Measurements from ENCODE around the gene CCDC81.
"Not testable (repeated sequence)": the region's sequence is repeated elsewhere in the genome, so short reads cannot be mapped to it uniquely, and the experiment has no call there.

CCDC81 gene

DNA sequence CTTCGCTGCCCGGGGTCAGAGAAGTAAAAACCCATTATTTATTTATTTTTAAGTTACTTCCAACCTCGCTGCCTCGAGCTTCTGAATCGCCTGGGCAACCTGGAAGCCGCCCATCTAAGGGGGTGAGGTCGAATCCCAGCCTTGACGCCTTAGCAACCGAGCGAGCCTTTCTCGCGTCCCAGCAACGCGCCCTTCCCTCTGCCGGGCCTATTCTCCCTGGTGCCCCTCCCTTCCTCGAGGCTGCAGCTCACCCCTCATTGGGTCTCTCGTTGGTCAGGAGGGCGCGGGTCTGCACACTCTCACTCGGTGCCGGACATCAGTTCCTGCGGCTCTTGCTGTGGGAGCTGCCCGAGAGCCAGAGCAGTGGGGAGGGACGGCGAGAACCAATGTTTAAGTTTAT, at the start of gene CCDC81:
TSS of gene CCDC81 (plus strand) at position 302 of the 400 bp plus-strand sequence. CDS start 277 bp downstream, outside the sequence.
- no peak for DNase-seq

DNA sequence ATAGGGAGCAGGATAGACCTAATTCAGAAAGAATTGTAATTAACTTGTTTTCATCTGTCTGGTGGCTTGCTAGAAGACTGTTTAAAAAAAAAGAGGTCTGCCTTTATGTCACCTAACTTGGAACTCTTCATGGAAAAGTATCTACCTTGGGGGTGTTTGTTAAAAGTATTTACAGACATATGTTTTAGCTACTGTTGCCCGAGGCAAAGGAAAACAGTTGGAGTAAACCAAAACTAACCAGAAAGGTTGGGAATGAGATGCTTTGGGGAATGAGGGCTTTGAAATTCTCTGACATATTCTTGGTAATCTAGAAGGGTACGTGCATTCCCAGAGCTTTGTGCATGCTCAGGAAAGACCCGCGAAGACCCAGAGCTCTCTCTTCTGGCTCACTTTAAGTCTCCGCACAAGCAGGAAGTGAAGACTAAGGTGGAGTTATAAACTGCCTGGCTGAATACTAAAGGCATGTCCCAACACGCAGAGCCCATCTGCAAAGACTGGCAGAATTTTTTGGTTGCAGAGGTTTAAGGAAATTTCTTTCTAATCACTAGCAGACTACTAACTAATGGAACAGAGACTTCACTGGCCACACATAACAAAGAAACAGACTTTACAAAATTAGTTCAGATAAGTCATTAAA, 39.4 kb upstream of the CCDC81 start:
- DNase-seq: no peak

DNA sequence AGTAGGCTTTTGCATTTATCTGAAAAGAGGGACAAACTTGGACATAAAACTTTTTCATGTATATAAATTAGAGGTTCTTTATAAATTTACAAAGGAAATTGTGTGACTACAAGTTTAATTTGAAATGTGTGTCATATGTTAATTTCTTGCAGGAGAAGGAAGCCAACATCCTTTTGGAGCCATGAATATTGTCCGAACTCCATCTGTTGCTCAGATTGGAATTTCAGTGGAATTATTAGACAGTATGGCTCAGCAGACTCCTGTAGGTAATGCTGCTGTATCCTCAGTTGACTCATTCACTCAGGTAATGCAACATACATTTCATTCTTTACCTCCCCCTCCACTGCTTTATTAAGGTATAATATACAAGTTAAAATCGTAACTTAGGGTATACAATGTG, 37.5 kb upstream of the CCDC81 start:
- no peak for DNase-seq

DNA sequence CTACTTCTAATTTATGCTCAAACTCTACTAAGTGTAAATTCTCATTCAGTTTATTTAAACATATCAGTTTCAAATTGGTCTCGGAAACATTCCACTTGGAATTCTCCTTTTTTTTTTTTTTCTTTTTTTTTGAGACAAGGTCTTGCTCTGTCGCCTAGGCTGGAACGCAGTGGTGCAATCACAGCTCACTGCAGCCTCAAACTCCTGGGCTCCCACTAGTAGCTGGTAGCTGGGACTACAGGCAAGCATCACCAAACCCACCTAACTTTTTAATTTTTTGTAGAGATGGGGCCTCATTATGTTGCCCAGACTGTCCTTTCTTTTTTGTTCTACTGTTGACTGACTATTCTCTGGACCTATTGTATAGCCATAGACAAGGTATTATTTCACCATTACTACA, 33.3 kb upstream of the CCDC81 start:
- no peak for DNase-seq

DNA sequence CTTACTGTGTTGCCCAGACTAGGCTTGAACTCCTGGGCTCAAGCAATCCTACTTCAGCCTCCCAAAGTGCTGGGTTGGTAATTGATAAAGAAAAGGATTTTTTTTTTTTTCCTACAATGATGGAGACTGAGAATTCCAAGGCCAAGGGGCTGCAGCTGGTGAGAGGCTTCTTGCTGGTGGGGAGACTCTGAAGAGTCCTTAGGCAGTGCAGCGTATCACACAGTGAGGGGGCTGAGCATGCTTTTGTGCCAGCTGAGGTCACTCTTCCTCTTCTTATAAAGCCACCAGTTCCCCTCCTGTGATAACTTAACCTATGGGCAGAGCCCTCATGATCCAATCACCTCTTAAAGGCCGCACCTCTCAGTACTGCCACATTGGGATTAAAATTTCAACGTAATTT, 28.2 kb upstream of the CCDC81 start:
- DNase-seq: no peak

DNA sequence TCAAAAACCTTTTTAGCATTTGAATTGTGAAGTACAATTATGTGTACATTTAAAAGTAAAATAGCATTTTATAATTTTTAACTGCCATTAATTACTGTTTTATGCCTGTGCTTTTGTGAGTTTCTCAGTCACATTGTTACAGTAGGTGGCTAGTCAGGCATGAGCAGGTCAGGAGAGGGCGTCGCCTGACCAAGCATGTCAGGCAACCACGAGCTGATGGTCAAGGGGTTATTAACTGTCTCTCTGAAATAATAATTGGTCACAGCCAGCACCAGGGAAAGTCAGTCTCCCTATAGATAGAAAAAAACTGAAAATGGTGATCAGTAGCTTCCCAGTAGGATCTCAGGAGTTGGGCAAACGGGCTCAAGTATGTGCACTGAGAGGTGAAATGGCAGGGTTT, 19.4 kb upstream of the CCDC81 start:
- no peak for DNase-seq

DNA sequence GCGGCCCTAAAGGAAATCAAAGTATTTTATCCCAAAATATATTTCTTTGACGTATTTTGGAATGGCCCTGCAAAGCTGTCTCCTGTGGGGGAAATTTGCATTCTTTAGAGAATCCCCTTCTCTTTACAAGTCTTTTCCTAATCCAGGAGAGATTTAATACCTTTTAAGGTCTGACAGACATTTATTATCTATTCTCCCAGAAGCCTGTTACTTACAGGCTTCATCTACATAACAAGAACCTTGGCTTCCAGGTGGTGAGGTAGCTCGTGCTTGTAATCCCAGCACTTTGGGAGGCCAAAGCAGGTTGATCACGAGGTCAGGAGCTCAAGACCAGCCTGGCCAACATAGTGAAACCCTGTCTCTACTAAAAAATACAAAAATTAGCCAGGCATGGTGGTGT, 17.3 kb upstream of the CCDC81 start:
- not testable (repeated sequence) for DNase-seq

DNA sequence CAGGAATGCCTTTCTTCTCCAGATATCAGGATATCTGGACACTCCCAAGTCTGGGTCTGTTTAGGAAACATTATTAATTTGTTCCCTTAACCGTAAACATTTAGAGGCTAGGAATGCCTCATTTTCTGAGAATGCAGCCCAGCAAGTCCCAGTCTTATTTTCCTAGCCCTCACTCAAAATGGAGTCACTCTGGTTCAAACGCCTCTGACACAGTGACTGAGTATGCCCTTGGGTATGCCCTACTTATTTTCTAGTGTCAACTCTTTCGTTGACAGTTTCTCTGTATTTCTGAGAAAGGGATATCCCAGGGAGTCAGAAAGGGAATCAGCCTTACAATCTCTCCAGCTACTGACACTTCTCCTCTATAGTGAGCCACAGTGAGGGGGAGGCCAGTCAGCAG, 16.0 kb upstream of the CCDC81 start:
- DNase-seq: no peak

DNA sequence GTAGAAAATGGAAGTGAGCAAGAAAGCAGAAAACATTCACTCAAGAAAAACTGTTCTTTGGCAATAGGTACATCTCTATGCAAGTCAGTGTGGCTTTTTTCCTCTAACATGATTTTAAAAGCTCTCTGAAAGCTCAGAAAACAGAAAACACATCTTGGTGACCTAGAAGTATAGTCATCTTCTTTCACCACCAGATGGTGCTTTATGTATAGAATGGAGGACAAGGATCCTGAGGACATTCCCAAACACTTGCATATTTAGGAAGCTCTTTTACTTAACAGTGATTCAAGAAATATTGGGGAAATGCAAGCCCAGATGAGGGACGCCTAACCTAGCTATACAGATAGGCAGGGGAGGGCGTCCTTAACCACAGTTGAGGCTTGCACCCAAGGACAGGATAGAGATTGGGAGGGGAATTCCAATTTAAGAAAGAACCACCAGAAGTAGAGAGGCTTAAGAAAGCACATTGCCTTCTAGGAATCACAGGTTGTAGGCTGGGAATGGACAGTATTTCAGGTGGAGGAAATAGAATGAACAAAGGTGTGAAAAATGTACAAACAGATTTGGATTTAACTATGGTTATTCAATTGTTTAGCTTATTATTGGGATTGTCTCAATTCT, 13.8 kb upstream of the CCDC81 start:
- DNase-seq: no peak

DNA sequence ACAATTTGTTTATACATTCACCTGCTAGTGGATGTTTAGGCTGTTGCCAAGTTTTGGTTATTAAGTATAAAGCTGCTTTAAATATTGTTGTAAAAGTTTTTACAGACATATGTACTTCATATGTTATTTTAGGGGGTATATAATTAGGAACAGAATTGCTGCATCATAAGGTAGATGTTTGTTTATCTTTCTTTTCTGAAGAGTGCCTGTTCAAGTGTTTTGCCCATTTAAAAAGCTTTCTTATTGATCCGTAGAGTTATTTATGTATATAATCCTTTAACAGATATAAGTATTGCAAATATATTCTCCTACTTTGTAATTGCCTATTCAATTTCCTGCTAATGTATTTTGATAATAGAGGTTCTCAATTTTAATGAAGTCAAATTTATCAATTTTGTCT, 11.3 kb upstream of the CCDC81 start:
- no peak for DNase-seq

DNA sequence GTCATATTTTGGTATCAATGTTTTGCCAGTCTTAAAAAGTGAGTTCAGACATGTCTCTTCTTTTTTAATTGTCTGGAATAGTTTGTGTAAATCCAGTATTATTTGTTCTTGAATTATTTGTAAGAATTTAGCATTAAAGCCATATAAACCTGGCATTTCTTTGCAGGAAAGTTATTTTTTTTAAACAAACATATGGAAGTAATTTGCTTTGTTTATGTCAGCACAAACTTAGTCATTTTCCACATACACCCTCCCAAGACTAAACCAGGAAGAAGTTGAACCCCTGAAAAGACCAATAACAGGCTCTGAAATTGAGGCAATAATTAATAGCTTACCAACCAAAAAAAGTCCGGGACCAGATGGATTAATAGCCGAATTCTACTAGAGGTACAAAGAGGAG, 9.1 kb upstream of the CCDC81 start:
- DNase-seq: no peak

DNA sequence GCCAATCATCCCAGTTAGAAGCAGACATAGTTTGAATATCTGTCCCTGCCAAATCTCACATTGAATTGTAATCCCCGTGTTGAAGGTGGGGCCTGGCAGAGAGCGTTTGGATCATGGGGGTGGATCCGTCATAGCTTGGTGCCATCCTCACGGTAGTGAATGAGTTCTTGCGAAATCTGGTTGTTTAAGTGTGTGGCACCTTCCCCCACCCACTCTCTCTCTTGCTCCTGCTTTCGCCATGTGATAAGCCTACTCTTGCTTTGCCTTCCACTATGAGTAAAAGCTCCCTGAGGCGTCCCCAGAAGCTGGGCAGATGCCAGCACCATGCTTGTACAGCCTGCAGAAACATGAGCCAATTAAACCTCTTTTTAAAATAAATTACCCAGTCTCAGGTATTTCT, 5.0 kb upstream of the CCDC81 start:
- DNase-seq: no peak

DNA sequence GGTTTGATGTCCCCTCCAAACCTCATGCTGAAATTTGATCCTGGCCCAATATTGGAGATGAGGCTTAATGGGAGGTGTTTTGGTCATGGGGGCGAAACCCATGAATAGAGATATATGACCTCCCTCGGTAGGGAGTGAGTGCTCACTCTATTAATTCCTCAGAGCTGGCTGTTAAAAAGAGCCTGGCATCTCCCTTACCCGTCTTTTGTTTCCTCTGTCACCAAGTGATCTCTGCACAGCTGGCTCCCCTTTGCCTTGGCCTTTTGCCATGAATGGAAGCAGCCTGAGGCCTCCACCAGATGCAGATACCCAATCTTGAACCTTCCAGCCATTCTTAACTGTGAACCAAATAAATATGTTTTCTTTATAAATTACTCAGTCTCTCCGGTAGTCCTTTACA, 4.5 kb upstream of the CCDC81 start:
- no peak for DNase-seq

DNA sequence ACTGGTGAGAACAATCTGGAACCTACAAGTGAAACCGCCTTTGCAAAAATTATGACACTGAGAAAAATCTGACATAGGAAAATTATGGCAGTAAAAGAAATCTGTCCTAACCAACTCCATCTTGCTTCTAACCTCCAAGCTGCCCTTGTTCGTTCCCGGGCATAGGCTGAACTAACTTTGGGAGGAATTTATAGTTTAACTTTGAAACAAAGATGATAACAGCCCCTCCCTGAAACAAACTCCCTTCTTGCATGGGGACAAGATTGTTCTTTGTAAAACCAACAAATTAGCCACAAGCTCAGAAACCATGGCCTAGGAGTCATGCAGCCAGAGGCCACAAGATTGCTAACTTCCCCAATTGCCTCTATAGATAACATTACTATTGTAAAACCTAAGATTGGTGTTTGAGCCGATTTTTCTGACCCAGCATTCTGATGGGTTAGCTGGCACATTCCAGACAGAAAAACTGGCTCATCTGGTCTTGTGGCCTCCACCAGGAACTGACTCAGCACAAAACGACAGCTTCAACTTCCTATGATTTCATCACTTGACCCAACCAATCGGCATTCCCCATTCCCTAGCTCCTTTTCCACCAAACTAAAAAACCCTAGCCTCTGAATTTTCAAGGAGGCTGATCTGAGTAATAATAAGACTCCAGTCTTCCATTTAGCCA, 3.6 kb upstream of the CCDC81 start:
- no peak for DNase-seq

DNA sequence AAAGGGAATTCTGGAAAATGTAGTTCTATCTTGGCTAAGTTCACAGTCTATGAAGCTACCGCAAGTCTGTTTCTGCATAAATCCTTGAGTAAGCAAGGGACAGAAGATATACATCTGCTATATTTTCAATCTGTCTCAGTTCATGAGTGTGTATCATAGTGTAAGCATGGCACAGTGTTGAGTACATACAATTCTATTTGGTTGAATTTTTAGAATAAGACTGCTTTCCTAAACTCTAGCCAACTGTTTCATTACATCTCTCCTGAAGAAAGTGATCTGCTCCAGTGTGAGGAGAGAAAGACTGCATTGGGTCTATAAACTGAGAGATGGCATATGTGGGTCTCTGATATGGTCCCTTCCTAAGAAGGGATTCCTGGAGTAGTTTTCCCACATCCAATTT, 2.6 kb upstream of the CCDC81 start:
- no peak for DNase-seq

DNA sequence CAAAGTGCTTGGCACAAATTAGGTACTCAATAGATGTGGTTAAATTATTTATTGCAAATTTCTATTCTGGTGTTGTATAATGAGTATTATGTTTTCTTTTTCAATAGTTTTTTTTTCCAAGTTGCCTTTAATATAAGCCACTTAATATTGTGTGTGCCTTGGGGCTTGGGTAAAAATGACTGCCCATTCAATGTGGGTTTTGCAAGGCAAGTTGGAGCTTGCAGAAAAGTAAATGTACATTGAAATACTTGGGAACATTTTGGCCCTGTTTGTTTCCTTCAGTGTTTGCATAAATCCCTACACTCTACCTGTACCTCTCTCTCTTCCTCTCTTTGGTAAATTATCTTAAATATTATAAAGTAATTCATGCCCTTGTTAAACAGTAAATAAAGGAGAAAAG, 2.1 kb upstream of the CCDC81 start:
- DNase-seq: no peak

DNA sequence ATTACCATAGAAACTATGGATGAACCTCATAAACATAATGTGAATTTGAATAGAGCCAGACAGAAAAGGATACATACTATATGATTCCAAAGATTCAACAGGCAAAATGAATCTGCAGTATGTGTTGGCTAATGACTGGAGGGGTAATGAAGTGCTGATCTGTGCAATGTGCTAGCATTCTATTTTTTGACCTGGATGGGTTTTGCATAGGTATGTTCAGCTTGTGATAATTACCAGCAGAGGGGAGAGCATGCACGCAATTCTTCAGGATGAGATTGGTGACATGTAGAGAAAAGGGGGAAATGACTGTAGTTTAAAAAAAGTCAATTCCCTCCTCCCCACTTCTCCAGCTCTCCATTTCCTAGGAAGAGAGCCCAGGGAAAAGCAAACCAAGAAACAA, 618 bp upstream of the CCDC81 start:
- no peak for DNase-seq

DNA sequence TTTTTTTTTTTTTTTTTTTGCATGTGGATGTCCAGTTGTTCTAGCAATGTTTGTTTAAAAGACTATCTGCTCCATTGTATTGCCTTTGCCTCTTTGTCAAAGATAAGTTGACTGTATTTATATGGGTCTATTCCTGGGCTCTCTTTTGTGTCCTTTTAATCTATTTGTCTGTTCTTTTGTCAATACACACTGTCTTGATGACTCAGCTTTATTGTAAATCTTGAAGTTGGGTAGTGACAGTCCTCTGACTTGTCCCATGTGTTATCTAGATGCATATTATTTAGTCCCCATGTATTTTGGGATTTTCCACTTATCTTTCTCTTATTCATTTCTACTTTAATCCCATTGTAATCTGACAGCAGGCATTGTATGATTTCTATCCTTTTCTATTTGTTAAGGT, 3.3 kb downstream of the CCDC81 start:
- no peak for DNase-seq

DNA sequence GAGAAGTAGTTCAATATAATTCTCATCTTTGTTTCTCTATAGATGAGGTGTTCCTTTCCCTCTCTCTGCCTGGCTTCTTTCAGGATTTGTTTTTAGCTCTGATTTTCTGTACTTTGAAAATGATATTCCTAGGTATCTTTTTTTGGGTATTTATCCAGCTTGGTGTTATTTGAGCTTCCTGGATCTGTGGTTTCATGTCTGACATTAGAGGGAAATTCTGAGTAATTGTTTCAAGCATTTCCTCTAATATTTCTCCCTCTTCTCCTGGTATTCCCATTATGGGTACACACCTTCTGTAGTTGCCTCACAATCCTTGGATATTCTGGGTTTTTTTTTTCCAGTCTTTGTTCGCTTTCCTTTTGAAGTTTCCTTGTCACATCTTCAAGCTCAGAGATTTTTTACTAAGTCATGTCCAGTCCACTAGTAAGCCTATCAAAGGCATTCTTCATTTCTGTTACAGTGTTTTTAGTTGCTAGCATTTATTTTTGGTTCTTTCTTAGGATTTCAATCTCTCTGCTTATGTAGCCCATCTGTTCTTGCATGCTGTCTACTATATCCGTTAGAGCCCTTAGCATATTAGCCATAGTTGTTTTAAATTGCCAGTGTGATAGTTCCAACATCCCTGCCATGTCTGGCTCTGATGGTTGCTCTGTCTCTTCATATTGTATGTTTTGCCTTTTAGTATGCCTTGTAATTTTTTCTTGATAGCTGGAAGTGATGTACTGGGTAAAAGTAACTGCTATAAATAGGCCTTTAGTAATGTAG, 5.8 kb downstream of the CCDC81 start:
- DNase-seq: no peak

DNA sequence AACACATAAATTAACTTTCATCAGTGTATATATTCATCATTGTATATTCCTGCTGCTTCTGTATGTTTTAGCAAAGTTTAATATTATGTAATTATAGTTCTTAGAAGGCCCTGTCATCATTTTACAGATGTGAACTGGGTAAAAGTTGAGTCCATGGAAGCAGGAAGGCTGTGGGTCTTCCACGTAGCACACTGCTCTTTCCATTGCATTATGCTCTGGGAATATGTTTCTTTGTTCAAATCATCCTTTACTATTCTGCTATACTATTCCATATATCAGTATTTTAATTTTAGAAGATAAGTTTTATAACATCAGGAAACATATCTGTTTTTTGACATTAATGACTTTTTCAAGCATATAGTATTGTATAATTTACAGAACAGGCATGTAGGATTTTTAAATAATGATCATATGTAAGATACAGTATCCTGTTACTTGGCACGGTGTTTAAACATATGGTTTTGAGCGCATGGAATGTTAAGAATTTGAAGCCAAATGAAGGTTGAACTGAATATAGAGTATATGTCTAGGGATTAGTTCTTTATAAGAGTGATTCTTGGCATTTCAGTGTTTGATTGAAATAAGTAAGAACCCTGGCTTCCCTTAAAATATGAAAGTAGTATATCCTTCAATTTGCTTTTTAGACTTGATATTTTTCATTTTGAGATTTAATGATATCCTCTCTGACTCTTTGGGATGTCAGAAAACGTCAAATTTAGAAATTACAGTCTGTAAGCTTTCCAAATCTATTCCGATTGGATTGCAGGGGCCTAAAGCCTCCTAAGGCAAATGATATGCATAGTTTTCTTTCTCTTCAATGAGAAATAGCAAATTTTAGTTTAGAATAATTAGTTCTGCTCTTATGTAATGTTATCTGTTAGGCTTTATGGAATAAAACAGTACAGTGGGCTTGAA, 8.6 kb downstream of the CCDC81 start:
- no peak for DNase-seq

DNA sequence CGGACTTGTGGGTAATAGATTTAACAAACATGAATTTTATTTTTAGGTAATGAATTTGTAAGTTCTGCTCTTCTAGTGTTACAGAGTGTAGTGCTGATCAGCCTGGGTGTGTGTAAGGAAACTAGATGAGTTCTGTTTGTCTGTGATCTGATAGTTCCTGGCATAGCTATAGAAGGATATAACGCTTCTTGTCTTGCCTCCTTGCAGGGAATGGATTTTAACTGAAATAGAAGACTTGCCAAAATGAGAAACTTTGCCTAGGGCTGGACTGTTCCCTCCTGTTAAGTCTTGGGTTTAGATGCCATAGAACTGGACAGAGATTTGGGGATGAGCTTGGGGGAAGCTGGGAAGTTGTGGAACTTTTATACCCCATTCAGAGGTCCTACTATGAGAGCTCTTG, 11.6 kb downstream of the CCDC81 start:
- DNase-seq: no peak

DNA sequence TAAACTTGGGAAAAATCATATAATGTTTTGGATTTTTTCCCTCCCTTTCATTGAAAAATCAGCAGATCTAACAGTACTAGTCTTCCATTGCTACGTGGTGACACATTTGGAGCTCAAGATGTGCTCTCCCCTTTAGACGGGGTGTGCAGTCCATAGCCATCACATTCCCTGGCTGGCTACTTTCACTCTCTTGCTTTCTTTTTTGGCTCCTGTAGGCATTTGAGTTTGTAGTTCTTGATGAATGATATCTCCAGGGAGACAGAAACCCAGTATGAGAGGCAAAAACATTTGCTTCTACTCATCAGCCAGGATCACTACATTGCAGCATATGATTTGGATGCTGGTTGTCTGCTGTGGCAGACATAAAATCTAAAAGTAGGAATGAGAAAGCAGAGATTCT, 12.1 kb downstream of the CCDC81 start:
- DNase-seq: no peak

DNA sequence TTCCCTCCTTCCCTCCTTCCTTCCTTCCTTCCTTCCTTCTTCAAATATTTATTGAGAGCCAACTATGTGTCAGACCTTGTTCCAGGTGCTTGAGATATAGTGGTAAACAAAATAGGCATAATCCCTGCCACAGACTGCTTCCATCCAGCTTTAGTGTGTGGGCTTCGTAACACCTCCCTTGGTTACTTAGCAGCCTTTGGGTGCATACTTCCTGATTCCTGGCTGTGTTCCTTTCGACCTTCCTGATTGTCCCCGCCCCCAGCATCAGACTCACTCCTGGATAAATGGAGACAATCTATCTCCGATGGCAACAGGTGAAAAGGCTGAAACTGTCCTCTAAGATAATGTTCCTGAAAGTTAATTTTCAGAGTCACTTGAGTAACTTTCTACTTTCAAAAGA, 13.5 kb downstream of the CCDC81 start:
- DNase-seq: no peak
